GM21423 (cell line): ENCODE results near the gene NPTX2.
"Not testable (repeated sequence)": the region's sequence is repeated elsewhere in the genome, so short reads cannot be mapped to it uniquely, and the experiment has no call there.

Experiments
- ATAC-seq: cut with Tn5 transposase; IDR thresholded peaks from one replicate; pipeline ENCODE4 v1.9.1; 2021; ENCODE audit warnings: mild to moderate bottlenecking, moderate library complexity; ENCODE audit not compliant: unreplicated experiment

NPTX2 gene, protein sequence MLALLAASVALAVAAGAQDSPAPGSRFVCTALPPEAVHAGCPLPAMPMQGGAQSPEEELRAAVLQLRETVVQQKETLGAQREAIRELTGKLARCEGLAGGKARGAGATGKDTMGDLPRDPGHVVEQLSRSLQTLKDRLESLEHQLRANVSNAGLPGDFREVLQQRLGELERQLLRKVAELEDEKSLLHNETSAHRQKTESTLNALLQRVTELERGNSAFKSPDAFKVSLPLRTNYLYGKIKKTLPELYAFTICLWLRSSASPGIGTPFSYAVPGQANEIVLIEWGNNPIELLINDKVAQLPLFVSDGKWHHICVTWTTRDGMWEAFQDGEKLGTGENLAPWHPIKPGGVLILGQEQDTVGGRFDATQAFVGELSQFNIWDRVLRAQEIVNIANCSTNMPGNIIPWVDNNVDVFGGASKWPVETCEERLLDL

DNA sequence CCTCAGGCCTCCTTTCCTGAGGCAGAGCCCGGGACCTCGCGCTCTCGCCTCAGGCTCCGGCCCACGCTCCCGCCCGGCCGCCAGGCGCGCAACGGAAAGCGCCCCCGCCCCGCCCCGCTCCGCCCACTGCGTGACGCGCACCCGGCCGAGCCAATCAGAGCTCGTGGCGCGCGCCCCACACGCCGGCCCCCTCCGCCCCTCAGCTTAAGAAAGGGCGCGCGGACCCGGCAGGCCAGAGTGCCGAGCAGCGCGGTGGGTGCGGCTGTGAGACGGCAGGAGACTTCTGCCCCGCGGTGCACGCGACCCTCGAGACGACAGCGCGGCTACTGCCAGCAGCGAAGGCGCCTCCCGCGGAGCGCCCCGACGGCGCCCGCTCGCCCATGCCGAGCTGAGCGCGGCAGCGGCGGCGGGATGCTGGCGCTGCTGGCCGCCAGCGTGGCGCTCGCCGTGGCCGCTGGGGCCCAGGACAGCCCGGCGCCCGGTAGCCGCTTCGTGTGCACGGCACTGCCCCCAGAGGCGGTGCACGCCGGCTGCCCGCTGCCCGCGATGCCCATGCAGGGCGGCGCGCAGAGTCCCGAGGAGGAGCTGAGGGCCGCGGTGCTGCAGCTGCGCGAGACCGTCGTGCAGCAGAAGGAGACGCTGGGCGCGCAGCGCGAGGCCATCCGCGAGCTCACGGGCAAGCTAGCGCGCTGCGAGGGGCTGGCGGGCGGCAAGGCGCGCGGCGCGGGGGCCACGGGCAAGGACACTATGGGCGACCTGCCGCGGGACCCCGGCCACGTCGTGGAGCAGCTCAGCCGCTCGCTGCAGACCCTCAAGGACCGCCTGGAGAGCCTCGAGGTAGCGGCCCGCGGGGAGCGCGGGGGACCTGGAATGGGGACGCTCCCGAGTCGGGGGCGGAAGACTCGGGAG, at the start of gene NPTX2:
NPTX2 (plus strand) TSS at position 235 of the 909 bp plus-strand sequence; CDS start at position 412, 177 bp downstream.
- no peak for ATAC-seq

DNA sequence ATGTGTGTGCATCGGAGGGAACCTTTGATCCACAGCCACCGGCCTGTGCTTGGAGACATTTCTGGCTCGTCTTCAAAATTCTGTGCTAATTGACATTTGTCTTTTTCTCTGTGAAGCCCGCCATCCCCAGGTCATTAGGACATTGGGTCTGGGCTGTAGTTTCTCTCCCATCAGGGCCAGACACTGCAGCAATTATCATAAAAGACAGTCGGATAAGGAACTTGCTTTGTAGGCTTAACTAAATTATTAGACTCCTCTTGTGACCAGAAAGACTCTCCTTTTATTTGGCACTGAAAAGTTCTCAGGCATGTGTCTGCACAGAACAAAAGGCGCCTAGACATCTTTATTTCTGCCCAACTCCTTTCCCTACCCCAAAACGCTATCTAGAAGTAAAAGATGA, 49.1 kb upstream of the NPTX2 start:
- ATAC-seq, result no peak

DNA sequence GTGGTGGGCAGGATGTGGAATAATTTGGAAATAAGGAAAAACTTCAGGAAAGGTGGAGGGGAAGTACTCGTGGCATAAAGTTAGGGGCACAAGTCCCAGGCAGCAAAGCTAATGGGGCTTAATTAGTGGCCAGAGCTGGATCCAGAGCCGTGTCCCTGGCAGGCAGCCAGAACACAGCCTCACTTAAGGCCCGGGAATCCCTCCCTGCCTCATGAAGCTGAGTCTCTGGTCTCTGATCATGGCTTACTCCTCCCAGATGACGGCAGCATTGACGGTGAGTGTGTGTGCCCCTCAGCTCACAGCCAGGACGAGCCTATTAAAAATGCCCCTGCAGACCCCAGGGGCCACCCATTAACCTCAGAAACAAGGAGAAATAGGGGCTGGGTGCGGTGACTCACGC, 48.2 kb upstream of the NPTX2 start:
- ATAC-seq, result no peak

DNA sequence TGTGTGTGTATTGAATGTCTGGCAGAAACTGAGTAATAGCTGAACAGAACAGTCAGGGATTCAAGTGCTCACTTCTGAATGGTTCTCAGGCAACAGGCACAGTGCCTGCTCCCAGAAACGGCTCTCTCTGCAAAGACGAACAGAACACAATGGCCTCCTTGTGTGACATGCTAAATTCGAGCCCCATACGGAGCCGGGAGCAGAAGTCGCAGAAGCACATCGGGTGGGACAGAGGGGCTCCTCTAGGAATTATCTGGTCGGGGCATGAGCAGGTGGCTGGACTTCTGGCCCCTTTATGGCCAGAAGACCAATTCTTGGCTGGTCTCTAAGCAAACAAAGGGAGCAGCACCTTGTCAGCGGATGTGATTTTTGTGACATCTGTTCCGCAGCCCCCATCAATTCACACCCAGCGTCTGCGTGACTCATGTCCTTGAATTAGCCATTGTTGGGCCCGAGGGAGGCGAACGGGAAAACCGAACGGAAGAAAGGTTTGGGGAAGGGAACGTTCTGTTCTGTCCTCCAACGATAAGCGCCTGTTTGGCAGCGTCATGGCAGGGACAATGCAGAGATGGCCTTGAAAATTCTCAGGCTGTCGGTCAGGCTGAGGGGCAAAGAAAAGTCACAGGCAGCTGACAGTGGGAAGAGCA, 47.3 kb upstream of the NPTX2 start:
- ATAC-seq, result no peak

DNA sequence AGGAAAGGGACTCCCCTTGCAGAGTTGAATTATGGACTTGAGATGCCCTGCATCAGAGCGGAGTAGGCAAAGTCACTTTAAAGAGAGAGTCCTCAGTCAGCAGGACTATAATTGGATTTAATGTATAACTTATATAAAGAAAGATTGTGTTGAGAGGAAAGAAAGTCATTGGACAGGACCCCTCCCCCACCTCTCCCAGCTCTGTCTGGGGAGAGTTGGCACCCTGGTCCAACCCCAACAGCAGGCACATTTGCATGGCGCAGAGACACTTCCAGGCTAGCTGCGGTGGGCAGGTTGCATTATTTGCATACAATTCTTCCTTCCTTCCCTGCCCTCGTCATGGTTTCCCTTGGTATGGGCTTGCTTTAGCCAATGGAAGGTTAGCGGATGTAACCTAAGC, 46.1 kb upstream of the NPTX2 start:
- no peak for ATAC-seq

DNA sequence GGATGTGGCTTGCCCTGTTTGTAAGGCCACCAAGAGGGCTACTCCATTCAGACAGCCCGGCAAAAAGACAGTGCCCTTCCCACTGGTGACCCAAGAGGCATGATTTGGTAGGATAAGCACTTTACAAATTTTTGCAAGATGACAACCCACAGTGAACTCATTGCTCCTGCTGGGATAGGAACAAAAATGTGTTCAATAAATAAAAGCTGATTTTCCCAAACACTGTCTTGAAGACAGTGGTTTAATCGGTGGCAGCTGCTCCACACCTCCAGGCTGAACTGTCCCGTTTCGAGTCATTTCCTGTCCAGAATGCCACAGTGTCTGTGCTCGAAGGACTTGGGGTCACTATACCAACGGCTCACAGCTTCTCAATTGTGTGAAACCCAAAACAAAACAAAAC, 45.1 kb upstream of the NPTX2 start:
- ATAC-seq, result no peak

DNA sequence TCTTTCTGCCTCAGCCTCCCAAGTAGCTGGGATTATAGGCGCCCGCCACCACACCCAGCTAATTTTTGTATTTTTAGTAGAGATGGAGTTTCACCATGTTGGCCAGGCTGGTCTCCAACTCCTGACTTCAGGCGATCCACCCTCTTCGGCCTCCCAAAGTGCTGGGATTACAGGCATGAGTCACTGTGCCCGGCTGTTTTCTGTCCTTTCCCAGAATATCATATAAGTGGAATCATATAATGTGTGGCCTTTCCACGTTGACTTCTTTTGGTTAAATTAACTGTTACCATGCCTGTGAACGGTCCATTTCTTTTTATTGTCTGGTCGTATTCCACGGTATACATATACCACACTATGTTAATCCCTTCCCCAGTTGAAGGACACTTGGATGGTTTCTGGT, 44.4 kb upstream of the NPTX2 start:
- not testable (repeated sequence) for ATAC-seq

DNA sequence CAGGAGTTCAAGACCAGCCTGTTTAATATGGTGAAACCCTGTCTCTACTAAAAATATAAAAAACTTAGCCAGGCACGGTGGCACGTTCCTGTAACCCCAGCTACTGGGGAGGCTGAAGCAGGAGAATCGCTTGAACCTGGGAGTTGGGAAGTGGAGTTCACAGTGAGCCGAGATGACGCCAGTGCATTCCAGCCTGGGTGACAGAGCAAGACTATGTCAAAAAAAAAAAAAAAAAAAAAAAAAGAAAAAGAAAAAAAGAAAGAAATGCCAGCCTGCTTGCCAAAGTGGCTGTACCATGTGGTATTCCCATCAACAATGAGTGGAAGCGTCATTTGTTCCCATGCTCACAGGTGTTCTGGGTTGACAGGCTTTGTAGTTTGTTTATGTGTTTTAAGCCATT, 43.3 kb upstream of the NPTX2 start:
- ATAC-seq, result no peak

DNA sequence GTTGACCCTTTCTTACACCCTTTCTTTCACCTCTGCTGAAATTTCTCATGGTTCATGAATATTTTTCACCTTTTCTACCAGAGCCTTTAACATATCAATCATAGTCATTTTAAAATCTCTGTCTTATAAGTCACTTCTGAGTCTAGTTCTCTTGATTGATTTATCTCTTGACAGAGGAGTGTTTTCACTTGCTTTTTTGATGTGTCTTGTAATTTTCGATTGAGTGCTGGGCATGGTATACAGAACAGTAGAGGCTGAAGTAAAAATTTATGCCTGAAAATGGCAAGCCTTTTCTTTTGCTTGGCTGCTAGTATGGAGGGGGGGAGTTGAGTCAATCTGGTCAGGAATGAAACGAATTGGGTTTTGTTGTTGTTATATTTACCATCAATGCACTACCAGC, 41.2 kb upstream of the NPTX2 start:
- no peak for ATAC-seq

DNA sequence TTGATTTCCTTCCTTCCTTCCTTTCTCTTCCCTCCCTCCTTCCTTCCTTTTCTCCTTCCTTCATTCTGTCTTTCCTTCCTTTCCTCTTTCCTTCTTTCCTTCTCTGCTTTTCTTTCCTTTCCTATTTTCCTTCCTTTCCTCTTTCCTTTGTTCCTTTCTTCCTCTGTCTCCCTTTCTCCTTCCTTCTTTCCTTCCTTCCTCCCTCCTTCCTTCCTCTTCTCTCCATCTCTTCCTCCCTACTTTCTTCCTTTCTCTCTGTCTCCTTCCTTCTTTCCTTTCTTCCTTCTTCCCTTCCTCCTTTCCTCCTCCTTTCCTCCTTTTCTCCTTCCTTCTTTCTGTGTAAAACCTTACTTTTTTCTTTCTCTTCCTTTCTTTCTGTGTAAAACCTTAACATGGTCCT, 32.3 kb upstream of the NPTX2 start:
- ATAC-seq, result no peak

DNA sequence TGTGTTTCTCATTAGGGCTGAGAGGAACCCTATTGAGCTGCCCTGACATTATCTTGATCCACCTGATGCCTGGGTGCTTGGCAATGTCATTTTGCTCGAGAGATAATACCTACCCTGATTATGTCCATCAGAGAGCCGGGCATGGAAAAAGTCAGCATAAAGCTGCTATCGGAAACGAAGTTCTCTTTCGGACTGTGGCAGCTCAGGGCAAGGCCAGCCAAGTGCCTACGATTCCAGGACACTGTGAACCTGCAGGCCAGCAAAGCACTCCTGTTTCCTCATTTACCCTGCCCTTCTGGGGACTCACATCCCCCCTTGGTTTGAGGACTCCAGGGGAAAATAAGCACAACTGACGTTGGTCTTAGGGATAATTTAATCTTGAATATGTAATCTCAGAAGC, 25.2 kb upstream of the NPTX2 start:
- ATAC-seq, result no peak

DNA sequence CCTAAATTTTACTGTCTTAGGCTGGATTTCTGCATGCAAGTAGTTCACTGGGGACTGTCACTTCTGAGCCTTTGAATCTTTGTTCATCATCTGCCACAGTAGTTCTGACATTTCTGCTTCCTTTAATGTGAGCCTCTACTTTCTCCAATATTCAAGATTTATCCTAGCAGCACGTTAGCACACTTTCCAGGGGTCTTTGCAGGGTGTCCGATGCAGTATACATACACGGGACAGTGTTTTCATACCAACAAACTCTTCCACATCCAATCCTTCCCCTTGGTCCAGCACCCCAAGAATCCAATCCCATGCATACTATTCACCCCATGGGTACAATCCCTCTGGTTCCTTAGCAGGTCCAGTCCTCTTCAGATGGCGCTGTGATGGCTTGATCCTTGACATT, 22.7 kb upstream of the NPTX2 start:
- ATAC-seq, result no peak

DNA sequence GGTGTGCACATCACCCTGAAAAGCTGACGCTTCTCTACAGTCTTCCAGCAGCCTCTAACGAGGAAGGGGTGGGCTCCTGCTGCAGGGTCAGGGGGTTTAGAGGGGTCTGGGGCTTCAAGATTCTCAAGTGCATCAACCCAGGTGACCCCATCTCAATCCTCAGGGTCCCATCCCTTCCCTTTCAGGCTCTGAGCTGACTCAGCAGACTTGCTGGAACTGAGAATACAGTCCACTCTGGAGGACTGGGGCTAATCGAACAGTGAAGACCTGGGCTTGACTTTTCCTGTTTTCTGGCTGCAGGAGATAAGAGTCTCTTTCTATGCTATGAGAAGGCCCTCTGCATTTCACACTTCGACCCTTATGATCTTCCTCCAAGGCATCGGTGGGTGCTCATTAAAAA, 22.3 kb upstream of the NPTX2 start:
- no peak for ATAC-seq

DNA sequence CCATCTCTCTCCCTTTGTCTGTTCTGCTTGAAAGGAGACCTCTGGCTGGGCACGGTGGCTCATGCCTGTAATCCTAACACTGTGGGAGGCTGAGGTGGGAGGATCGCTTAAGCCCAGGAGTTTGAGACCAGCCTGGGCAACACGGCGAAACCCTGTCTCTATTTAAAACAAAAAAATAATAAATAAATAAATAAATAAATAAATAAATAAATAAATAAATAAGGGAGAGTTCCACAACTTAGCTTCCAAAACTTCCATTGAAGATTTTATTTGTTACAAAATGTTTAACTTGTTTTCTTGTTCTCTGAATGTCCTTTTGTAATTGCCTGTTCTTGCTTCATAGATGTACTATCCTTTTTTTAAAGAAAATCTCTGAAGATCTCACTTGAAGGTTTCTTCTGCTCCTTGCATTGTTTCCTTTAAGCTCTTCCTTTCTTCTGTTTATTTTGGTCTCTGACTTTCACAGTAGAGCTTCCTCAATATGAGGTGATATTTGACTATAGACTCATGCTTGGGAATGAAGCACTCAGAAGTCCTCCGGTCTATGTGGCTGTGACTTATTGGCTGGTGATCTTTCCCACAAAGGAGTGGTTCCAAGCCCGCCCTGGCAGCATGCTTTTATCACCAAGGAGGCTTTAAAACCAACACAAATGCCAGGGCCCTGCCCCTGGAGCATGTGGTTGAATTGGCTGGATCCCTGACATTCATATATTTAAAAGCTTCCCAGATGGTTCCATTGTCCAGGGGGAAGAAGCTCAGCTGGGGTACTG, 18.1 kb upstream of the NPTX2 start:
- no peak for ATAC-seq

DNA sequence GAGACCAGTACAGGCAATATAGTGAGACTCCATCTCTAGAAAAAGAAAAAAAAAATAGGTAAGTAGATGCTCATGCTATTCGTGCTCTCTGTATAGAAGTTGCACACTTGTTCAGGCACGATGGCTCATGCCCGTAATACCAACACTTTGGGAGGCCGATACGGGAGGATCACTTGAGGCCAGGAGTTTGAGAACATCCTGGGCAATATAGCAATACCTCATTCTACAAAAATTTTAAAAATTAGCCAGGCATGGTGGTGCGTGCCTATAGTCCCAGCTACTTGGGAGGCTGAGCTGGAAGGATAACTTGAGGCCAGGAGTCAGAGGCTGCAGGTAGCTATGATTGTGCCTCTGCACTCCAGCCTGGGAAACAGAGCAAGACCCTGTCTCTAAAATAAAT, 17.2 kb upstream of the NPTX2 start:
- no peak for ATAC-seq

DNA sequence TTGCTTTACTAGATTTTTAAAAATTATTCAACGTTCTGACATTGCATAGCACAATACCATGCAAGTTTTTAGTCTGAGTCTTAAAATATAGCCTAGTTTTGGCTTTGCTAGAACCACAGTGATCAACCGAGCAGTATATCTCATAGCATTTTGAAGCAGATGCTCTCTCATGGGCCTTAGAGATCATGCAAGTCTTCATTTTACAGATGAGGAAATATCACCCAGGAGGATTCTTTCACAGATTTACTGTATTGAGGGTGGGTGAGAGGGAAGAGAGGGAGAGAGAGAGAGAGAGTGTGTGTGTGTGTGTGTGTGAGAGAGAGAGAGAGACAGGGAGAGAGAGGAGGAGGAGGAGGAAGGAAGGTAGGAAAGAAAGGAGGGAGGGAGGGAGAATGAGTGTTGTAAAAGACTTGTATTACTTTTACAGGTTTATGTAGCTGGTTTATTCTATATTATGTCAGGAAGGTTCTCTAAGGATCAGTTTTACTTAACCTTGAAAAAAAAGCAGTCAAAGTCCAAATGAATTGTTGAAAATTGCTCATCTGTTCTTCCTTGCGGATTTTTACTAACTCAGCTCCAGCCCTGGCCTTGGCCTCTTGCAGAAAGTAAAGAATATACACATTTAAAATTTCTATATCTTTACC, 14.2 kb upstream of the NPTX2 start:
- ATAC-seq, result no peak

DNA sequence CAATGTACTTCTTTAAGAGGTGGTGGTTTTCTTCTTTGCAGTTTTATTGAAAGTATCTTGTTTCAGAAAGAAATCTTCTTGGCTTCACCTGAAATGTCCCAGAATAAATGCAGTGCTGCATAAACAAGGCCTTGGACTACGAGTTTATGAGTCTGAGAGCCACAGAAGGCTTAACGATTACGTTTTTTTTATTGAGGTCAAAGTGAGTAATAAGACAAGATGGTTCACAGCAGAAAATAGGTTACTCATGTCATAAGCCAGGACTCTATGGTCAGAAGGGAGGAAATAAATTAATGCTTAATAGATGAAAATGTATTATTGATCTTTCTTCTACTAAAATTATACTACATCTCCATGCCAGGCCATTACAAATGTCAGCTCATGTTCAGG, 13.7 kb upstream of the NPTX2 start:
- ATAC-seq, result no peak

DNA sequence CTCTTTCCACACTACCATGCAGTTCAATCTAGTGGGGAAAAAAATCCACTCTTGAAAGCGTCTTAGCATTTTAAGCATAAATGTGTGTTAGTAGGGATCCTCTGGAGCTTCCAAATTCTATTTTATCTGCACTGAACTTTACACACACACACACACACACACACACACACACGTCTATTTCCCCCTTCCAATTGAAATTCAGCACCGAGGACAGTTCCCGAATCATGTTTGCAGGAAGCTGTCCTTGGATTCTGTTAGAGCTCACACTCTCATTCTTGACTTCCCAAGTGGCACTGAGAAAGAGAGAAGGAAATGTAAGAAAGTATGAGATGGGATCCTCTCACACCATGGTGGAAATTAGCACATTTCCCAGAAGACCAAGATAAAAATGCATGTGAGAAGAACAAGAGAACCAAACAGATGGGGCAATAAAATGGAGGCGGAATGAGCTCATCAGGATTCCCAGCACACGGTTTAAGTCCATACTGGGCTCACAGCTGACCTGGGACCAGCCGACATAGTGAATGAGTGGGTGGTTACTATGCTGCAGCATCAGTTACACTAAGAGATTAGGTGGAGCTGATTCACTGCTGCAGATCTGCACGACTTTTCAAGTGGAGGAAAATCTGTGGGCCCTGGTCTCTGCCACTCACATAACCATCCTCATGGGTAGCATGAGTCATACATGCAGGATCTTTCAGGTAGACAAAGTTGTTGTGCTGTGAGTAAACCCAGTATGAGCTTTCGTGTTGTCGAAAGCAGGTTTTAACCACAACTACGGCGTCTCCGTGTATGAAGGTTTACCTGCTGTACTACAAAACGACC, 3.3 kb upstream of the NPTX2 start:
- no peak for ATAC-seq

DNA sequence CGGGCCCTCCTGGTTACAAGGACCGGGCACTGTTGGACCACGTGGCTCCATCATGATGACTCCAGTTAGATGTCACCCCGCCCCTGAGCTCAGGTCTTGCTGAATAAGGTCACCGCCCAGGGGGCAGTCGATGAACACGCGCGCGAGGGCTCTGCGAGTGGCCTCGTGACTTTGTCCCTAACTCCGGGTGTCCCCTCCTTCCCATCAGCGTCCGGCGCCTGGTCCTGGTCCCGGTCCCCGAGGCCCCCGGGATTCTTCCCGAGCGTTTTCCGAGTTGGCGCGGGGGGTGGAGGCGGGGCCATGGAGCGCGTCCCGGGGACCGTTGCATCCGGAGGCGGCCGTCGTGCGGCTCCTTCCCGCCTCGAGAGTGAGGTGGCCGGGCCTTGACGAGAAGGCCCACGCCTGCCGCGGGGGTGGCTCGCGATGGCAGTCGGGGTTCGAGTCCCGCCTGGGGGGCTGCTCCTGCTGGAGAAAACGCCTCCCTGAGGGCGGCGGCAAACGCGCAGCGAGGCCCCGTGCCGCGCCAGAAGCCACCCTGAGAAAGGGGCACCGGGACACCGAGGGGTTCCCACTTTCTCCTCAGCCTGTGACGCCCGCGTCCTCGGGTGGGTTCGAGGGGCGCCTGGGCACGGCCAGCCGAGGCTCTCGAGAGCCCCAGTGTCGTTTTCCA, 569 bp upstream of the NPTX2 start:
- no peak for ATAC-seq
